Panc1 (cell line): ENCODE data around the gene OR51V1.

Experiments
- CTCF ChIP-seq: fragments of 450-650 bp; IDR thresholded peaks from 2 replicates; pipeline ENCODE4 v1.5.1; 2017; ENCODE audit warnings: mild to moderate bottlenecking
- POLR2AphosphoS5 ChIP-seq: IDR thresholded peaks from 2 replicates; pipeline ENCODE4 v1.6.1; 2012; ENCODE audit warnings: mild to moderate bottlenecking, low read depth, low read length, moderate library complexity
- SIN3A ChIP-seq: IDR thresholded peaks from 2 replicates; pipeline ENCODE4 v1.6.1; 2012; ENCODE audit warnings: low read depth, mild to moderate bottlenecking, low read length, moderate library complexity, borderline replicate concordance; ENCODE audit not compliant: insufficient read depth

GRCh38 chr11:5229356-5229755, 28.9 kb upstream of the OR51V1 start:
- no peak for TF ChIP-seq CTCF
- TF ChIP-seq POLR2AphosphoS5, result no peak
- TF ChIP-seq SIN3A, result no peak
